ENCODE data around the gene CYP2B6.
"Not testable (repeated sequence)": the region's sequence is repeated elsewhere in the genome, so short reads cannot be mapped to it uniquely, and the experiment has no call there.

CYP2B6 gene

GRCh38 chr19:40960780-40961179 lies 30.3 kb upstream of the CYP2B6 start:
- no peaks in the 10 kb centered on the region for H3K36me3 ChIP-seq (ENCODE audit: control insufficient read depth, low read length)
- H4K20me1 ChIP-seq (ENCODE audit: control insufficient read depth, insufficient read depth, low read depth, low read length): no peaks in the 10 kb centered on the region
- TF ChIP-seq EZH2phosphoT487 (IDR thresholded peaks at IDR 0.05; ENCODE audit: borderline replicate concordance, low read length) (no peak), CTCF (IDR thresholded peaks at IDR 0.05; ENCODE audit: low read depth, low read length, poor library complexity, severe bottlenecking) (no peak)
- H3K79me2 ChIP-seq (ENCODE audit: control insufficient read depth, low read length): no peaks in the 10 kb centered on the region
- no peaks in the 10 kb centered on the region; the same call in 1 of the 2 replicates for H3K9me3 ChIP-seq (ENCODE audit: control insufficient read depth, insufficient read depth, low read length)
- 0 out of 2 replicates have a peak, but pooled peaks cover 2% of the 10 kb centered on the region for H3K27me3 ChIP-seq (ENCODE audit: control insufficient read depth, low read length)
- H3K4me2 ChIP-seq (ENCODE audit: low read length): no peak overlapping the region
- H3K9me2 ChIP-seq (replicated peaks; ENCODE audit: control insufficient read depth, low read length): no peaks in the 10 kb centered on the region
- no peak overlapping the region for H3K27ac ChIP-seq (ENCODE audit: low read depth, low read length)
- no peaks in the 10 kb centered on the region for H3K4me1 ChIP-seq (ENCODE audit: control insufficient read depth, low read length)
- no peaks in the 10 kb centered on the region for H3F3A ChIP-seq (ENCODE audit: control insufficient read depth, insufficient read depth)
- H3K4me3 ChIP-seq (ENCODE audit: low read length): no peak overlapping the region

DNA sequence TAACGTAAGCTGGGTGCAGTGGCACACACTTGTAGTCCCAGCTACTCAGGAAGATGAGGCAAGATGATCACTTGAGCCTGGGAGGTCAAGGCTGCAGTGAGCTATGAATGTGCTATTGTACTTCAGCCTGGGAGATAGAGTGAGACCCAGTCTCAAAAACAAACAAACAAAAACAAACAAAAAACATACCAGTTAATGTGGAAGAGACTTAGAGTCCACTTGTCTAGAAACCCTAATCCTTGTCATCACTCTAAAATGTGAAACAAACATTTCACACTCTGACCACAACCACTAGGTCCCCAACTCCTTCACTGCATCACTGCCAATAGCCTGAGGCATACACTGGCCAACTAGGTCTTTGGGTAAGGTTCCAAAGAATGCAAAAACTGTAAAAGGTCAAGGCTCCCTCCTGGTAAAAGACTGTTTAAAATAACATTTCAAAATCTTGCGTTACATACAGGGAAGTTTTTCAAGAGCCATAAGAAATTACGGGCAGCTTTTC lies 28.6 kb upstream of the CYP2B6 start:
- TF ChIP-seq CTCF (IDR thresholded peaks at IDR 0.05; ENCODE audit: low read depth, low read length, poor library complexity, severe bottlenecking): no peak
- no peak for TF ChIP-seq EZH2phosphoT487 (IDR thresholded peaks at IDR 0.05; ENCODE audit: borderline replicate concordance, low read length)
- no peaks in the 10 kb centered on the region for H3K9me2 ChIP-seq (replicated peaks; ENCODE audit: control insufficient read depth, low read length)
- H3F3A ChIP-seq (ENCODE audit: control insufficient read depth, insufficient read depth): no peaks in the 10 kb centered on the region
- H3K4me2 ChIP-seq (ENCODE audit: low read length): no peak overlapping the region
- H3K36me3 ChIP-seq (ENCODE audit: control insufficient read depth, low read length): no peaks in the 10 kb centered on the region
- no peaks in the 10 kb centered on the region for H3K79me2 ChIP-seq (ENCODE audit: control insufficient read depth, low read length)
- 0 out of 2 replicates have a peak, but pooled peaks cover 2% of the 10 kb centered on the region for H3K27me3 ChIP-seq (ENCODE audit: control insufficient read depth, low read length)
- H3K9me3 ChIP-seq (ENCODE audit: control insufficient read depth, insufficient read depth, low read length): no peaks in the 10 kb centered on the region
- H4K20me1 ChIP-seq (ENCODE audit: control insufficient read depth, insufficient read depth, low read depth, low read length): no peaks in the 10 kb centered on the region
- H3K4me3 ChIP-seq (ENCODE audit: low read length): no peak overlapping the region
- no peaks in the 10 kb centered on the region for H3K4me1 ChIP-seq (ENCODE audit: control insufficient read depth, low read length)
- H3K27ac ChIP-seq (ENCODE audit: low read depth, low read length): no peak overlapping the region

DNA sequence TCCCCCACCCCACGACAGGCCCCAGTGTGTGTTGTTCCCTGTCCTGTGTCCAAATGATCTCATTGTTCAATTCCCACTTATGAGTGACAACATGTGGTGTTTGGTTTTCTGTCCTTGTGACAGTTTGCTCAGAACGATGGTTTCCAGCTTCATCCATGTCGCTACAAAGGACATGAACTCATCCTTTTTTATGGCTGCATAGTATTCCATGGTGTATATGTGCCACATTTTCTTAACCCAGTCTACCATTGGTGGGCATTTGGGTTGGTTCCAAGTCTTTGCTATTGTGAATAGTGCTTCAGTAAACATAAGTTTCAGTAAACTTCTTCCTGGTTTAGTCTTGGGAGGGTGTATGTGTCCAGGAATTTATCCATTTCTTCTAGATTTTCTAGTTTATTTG lies 26.7 kb upstream of the CYP2B6 start:
- H4K20me1 ChIP-seq (ENCODE audit: control insufficient read depth, insufficient read depth, low read depth, low read length); H3K27ac ChIP-seq (ENCODE audit: low read depth, low read length); H3K4me3 ChIP-seq (ENCODE audit: low read length); H3K9me2 ChIP-seq (replicated peaks; ENCODE audit: control insufficient read depth, low read length); H3F3A ChIP-seq (ENCODE audit: control insufficient read depth, insufficient read depth); H3K27me3 ChIP-seq (ENCODE audit: control insufficient read depth, low read length); H3K4me1 ChIP-seq (ENCODE audit: control insufficient read depth, low read length); H3K9me3 ChIP-seq (ENCODE audit: control insufficient read depth, insufficient read depth, low read length); H3K36me3 ChIP-seq (ENCODE audit: control insufficient read depth, low read length); H3K79me2 ChIP-seq (ENCODE audit: control insufficient read depth, low read length); H3K4me2 ChIP-seq (ENCODE audit: low read length): not testable (repeated sequence)

- H3K79me2 ChIP-seq (ENCODE audit: control insufficient read depth, low read length); H3K36me3 ChIP-seq (ENCODE audit: control insufficient read depth, low read length); H3K9me2 ChIP-seq (replicated peaks; ENCODE audit: control insufficient read depth, low read length); H4K20me1 ChIP-seq (ENCODE audit: control insufficient read depth, insufficient read depth, low read depth, low read length); H3K4me1 ChIP-seq (ENCODE audit: control insufficient read depth, low read length); H3K27me3 ChIP-seq (ENCODE audit: control insufficient read depth, low read length); H3K9me3 ChIP-seq (ENCODE audit: control insufficient read depth, insufficient read depth, low read length); H3K4me3 ChIP-seq (ENCODE audit: low read length); H3F3A ChIP-seq (ENCODE audit: control insufficient read depth, insufficient read depth); H3K27ac ChIP-seq (ENCODE audit: low read depth, low read length); H3K4me2 ChIP-seq (ENCODE audit: low read length): not testable (repeated sequence)
Observed at GRCh38 chr19:40965351-40965750, 25.7 kb upstream of the CYP2B6 start.

DNA sequence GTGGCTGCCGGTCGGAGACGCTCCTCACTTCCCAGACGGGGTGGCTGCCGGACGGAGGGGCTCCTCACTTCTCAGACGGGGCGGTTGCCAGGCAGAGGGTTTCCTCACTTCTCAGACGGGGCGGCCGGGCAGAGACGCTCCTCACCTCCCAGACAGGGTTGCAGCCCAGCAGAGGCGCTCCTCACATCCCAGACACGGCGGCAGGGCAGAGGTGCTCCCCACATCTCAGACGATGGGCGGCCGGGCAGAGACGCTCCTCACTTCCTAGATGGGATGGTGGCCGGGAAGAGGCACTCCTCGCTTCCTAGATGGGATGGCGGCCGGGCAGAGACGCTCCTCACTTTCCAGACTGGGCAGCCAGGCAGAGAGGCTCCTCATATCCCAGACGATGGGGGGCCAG lies 24.5 kb upstream of the CYP2B6 start:
- not testable (repeated sequence) for H3K9me3 ChIP-seq (ENCODE audit: control insufficient read depth, insufficient read depth, low read length); H3F3A ChIP-seq (ENCODE audit: control insufficient read depth, insufficient read depth); H3K27me3 ChIP-seq (ENCODE audit: control insufficient read depth, low read length); H3K4me2 ChIP-seq (ENCODE audit: low read length); H3K9me2 ChIP-seq (replicated peaks; ENCODE audit: control insufficient read depth, low read length); H3K4me3 ChIP-seq (ENCODE audit: low read length); H3K4me1 ChIP-seq (ENCODE audit: control insufficient read depth, low read length); H3K79me2 ChIP-seq (ENCODE audit: control insufficient read depth, low read length); H3K36me3 ChIP-seq (ENCODE audit: control insufficient read depth, low read length); H3K27ac ChIP-seq (ENCODE audit: low read depth, low read length); H4K20me1 ChIP-seq (ENCODE audit: control insufficient read depth, insufficient read depth, low read depth, low read length)

DNA sequence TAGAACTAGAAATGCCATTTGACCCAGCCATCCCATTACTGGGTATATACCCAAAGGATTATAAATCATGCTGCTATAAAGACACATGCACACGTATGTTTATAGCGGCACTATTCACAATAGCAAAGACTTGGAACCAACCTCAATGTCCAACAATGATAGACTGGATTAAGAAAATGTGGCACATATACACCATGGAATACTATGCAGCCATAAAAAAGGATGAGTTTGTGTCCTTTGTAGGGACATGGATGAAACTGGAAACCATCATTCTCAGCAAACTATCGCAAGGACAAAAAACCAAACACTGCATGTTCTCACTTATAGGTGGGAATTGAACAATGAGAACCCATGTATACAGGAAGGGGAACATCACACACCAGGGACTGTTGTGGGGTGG lies 23.0 kb upstream of the CYP2B6 start:
- H3K4me1 ChIP-seq (ENCODE audit: control insufficient read depth, low read length); H3K36me3 ChIP-seq (ENCODE audit: control insufficient read depth, low read length); H3K27me3 ChIP-seq (ENCODE audit: control insufficient read depth, low read length); H4K20me1 ChIP-seq (ENCODE audit: control insufficient read depth, insufficient read depth, low read depth, low read length); H3K9me3 ChIP-seq (ENCODE audit: control insufficient read depth, insufficient read depth, low read length); H3K4me3 ChIP-seq (ENCODE audit: low read length); H3K79me2 ChIP-seq (ENCODE audit: control insufficient read depth, low read length); H3K4me2 ChIP-seq (ENCODE audit: low read length); H3K9me2 ChIP-seq (replicated peaks; ENCODE audit: control insufficient read depth, low read length); H3K27ac ChIP-seq (ENCODE audit: low read depth, low read length); H3F3A ChIP-seq (ENCODE audit: control insufficient read depth, insufficient read depth): not testable (repeated sequence)

DNA sequence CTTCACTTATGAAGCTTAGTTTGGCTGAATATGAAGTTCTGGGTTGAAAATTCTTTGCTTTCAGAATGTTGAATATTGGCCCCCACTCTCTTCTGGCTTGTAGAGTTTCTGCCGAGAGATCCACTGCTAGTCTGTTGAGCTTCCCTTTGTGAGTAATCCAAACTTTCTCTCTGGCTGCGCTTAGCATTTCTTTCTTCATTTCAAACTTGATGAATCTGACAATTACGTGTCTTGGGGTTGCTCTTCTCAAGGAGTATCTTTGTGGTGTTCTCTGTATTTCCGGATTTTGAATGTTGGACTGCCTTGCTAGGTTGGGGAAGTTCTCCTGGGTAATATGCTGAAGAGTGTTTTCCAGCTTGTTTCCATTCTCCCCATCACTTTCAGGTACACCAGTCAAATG lies 21.4 kb upstream of the CYP2B6 start:
- H3K27me3 ChIP-seq (ENCODE audit: control insufficient read depth, low read length); H3K4me2 ChIP-seq (ENCODE audit: low read length); H3K36me3 ChIP-seq (ENCODE audit: control insufficient read depth, low read length); H3K27ac ChIP-seq (ENCODE audit: low read depth, low read length); H3K4me3 ChIP-seq (ENCODE audit: low read length); H4K20me1 ChIP-seq (ENCODE audit: control insufficient read depth, insufficient read depth, low read depth, low read length); H3K9me2 ChIP-seq (replicated peaks; ENCODE audit: control insufficient read depth, low read length); H3F3A ChIP-seq (ENCODE audit: control insufficient read depth, insufficient read depth); H3K79me2 ChIP-seq (ENCODE audit: control insufficient read depth, low read length); H3K4me1 ChIP-seq (ENCODE audit: control insufficient read depth, low read length); H3K9me3 ChIP-seq (ENCODE audit: control insufficient read depth, insufficient read depth, low read length): not testable (repeated sequence)
